ENCODE measurements around the gene SETD1B. TPM values are rescaled to one million over a fixed set of nuclear protein-coding genes. Genes with fewer than 3 reads are reported as not detected.
"Not testable (repeated sequence)": the region's sequence is repeated elsewhere in the genome, so short reads cannot be mapped to it uniquely, and the experiment has no call there.

Gene SETD1B
- total RNA-seq, 1 donor from 2014 or later = 25.3 TPM

- H3K4me3 Mint-ChIP-seq (ENCODE audit: unreplicated experiment) = no peak overlapping the region
- peaks cover 4% of the 10 kb centered on the region for H3K36me3 Mint-ChIP-seq (ENCODE audit: low read depth, unreplicated experiment)
- H3K9me3 Mint-ChIP-seq (ENCODE audit: unreplicated experiment) = no peaks in the 10 kb centered on the region
- peak overlapping the region; percentile 75 for H3K27ac Mint-ChIP-seq (ENCODE audit: unreplicated experiment)
- TF ChIP-seq, protein P1, sequence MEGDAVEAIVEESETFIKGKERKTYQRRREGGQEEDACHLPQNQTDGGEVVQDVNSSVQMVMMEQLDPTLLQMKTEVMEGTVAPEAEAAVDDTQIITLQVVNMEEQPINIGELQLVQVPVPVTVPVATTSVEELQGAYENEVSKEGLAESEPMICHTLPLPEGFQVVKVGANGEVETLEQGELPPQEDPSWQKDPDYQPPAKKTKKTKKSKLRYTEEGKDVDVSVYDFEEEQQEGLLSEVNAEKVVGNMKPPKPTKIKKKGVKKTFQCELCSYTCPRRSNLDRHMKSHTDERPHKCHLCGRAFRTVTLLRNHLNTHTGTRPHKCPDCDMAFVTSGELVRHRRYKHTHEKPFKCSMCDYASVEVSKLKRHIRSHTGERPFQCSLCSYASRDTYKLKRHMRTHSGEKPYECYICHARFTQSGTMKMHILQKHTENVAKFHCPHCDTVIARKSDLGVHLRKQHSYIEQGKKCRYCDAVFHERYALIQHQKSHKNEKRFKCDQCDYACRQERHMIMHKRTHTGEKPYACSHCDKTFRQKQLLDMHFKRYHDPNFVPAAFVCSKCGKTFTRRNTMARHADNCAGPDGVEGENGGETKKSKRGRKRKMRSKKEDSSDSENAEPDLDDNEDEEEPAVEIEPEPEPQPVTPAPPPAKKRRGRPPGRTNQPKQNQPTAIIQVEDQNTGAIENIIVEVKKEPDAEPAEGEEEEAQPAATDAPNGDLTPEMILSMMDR (IDR thresholded peaks at IDR 0.05; ENCODE audit: unreplicated experiment) = no peak
- peaks cover 19% of the 10 kb centered on the region for H3K4me1 Mint-ChIP-seq (ENCODE audit: unreplicated experiment)
- H3K27me3 Mint-ChIP-seq (ENCODE audit: unreplicated experiment) = peaks cover 15% of the 10 kb centered on the region
- DNase-seq (ENCODE audit: low spot score) = no peak
Measured at GRCh38 chr12:121789233-121789781, 14.5 kb upstream of the SETD1B start.

GRCh38 chr12:121789800-121790728 lies 13.7 kb upstream of the SETD1B start:
- peak; percentile 70 for DNase-seq (ENCODE audit: low spot score)
- Mint-ChIP-seq H3K9me3 (ENCODE audit: unreplicated experiment) (no peaks in the 10 kb centered on the region), H3K4me3 (ENCODE audit: unreplicated experiment) (peak overlapping the region; percentile 76), H3K27me3 (ENCODE audit: unreplicated experiment) (peaks cover 20% of the 10 kb centered on the region), H3K36me3 (ENCODE audit: low read depth, unreplicated experiment) (peaks cover 5% of the 10 kb centered on the region), H3K27ac (ENCODE audit: unreplicated experiment) (peak overlapping the region; percentile 94), H3K4me1 (ENCODE audit: unreplicated experiment) (peaks cover 26% of the 10 kb centered on the region)
- TF ChIP-seq, protein P1 (IDR thresholded peaks at IDR 0.05; ENCODE audit: unreplicated experiment) = no peak

DNA sequence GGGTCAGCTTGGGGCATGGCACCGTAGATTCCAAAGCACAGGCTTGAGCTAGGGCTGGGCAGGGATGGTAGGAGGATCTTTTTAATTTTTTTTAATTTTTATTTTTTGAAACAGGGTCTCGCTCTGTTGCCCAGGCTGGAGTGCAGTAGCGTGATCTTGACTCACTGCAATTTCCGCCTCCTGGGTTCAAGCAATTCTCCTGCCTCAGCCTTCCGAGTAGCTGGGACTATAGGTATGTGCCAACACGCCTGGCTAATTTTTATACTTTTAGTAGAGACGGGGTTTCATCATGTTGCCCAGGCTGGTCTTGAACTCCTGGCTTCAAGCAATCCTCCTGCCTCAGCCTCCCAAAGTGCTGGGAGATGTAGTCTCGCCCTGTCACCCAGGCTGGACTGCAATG lies 13.0 kb upstream of the SETD1B start:
- not testable (repeated sequence) for H3K36me3 Mint-ChIP-seq (ENCODE audit: low read depth, unreplicated experiment); H3K27ac Mint-ChIP-seq (ENCODE audit: unreplicated experiment); H3K9me3 Mint-ChIP-seq (ENCODE audit: unreplicated experiment); DNase-seq (ENCODE audit: low spot score); H3K4me3 Mint-ChIP-seq (ENCODE audit: unreplicated experiment)
- Mint-ChIP-seq H3K27me3 (ENCODE audit: unreplicated experiment) (peaks cover 23% of the 10 kb centered on the region), H3K4me1 (ENCODE audit: unreplicated experiment) (peaks cover 31% of the 10 kb centered on the region)

DNA sequence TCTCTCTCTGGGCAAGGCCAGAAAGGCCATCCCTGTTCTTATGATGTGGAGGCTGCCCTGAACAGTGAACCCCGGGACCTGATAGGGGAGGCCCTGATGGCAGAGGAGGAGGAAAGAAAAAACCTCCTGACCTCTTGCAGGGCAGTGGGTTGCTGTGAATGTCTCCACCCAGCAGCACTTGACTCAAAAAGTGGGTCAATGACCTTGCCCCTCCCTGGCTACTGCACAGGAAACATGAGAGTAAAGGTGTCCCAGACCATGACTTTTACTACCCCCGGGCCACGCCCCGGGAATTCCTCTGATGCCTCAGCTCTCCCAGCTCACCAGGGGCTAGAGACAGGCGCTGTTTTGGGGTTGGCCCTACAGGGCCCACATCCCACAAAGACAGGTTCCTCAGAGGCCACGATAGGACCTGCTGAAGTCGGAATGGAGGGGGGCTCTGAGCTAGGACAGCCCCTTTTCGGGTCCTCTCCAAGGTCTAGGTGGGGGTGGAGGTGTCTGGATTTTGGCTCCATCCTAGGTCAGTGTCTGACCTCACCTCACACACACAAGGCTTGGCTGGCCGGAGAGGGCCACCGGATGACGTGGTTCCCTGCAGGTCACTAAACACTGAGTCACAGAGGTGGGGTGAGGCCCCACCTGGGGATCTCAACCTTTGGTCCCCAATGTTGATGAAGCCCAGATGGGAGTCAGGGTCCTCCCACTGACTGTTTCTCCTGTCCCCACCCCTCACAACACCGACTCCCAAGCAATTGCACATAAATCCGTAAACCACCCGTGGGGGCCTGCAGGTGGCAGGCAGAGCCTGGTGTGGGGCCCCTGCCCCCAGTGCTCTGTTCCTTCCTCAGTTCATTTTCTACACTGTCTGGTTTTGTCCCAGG lies 11.9 kb upstream of the SETD1B start:
- peaks cover 23% of the 10 kb centered on the region for H3K27me3 Mint-ChIP-seq (ENCODE audit: unreplicated experiment)
- TF ChIP-seq, protein P1 (IDR thresholded peaks at IDR 0.05; ENCODE audit: unreplicated experiment) = no peak
- H3K27ac Mint-ChIP-seq (ENCODE audit: unreplicated experiment) = no peak overlapping the region
- H3K4me1 Mint-ChIP-seq (ENCODE audit: unreplicated experiment) = peaks cover 31% of the 10 kb centered on the region
- peak overlapping the region; percentile 44 for H3K4me3 Mint-ChIP-seq (ENCODE audit: unreplicated experiment)
- H3K9me3 Mint-ChIP-seq (ENCODE audit: unreplicated experiment) = no peaks in the 10 kb centered on the region
- H3K36me3 Mint-ChIP-seq (ENCODE audit: low read depth, unreplicated experiment) = peaks cover 8% of the 10 kb centered on the region
- DNase-seq (ENCODE audit: low spot score) = no peak

All from endothelial cell (in vitro differentiated cells).